ENCODE data around the gene PARK7.

DNA sequence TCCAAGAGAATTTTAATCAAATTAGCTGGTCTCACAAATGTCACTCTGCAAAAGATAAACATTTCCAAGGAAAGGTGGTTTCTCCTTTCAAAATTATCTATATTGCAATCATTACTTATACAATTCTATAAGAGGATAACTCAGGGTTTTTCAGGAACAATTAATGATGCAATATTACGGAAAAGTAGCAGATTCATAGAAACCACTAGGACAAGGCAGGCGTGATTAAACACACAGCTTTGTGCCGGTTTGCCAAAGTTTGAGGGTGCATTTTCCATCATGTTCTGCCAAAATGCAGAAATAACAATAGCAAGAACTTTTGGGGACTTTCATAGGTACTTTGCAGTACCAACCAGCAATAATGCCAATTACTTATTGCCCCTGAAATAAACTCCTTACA lies 21.5 kb upstream of the PARK7 start:
- TF ChIP-seq, protein P1, sequence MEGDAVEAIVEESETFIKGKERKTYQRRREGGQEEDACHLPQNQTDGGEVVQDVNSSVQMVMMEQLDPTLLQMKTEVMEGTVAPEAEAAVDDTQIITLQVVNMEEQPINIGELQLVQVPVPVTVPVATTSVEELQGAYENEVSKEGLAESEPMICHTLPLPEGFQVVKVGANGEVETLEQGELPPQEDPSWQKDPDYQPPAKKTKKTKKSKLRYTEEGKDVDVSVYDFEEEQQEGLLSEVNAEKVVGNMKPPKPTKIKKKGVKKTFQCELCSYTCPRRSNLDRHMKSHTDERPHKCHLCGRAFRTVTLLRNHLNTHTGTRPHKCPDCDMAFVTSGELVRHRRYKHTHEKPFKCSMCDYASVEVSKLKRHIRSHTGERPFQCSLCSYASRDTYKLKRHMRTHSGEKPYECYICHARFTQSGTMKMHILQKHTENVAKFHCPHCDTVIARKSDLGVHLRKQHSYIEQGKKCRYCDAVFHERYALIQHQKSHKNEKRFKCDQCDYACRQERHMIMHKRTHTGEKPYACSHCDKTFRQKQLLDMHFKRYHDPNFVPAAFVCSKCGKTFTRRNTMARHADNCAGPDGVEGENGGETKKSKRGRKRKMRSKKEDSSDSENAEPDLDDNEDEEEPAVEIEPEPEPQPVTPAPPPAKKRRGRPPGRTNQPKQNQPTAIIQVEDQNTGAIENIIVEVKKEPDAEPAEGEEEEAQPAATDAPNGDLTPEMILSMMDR (conservative IDR thresholded peaks at IDR 0.05; ENCODE audit: low read depth, low read length), result no peak
- no peak for TF ChIP-seq EZH2 (IDR thresholded peaks at IDR 0.05; ENCODE audit: borderline replicate concordance, low read depth, low read length, poor library complexity, severe bottlenecking)
